Transverse colon (tissue), 4 donors: ENCODE results near the gene PTPRN2.
"Not testable (repeated sequence)": the region's sequence is repeated elsewhere in the genome, so short reads cannot be mapped to it uniquely, and the experiment has no call there.

Experiments used
- EP300 ChIP-seq: sonication (generic); formaldehyde crosslinking; IDR thresholded peaks from one replicate; pipeline ENCODE4 v1.6.1; 2017; ENCODE audit warnings: antibody characterized with exemption, low read depth
- POLR2A ChIP-seq: fragments of 450-650 bp; IDR thresholded peaks from one replicate; pipeline ENCODE4 v1.6.1; 2016; ENCODE audit warnings: antibody characterized with exemption, mild to moderate bottlenecking, moderate library complexity
- POLR2AphosphoS5 ChIP-seq, 3 donors: sonication (generic); formaldehyde crosslinking; IDR thresholded peaks; one replicate each; pipeline ENCODE4 v1.6.1; 2016; ENCODE audit warnings: antibody characterized with exemption in 3 of 3
- TF ChIP-seq, protein P1 (sequence below), 5 experiments: fragments of 200-600 bp in 3 of 5; fragments of 450-650 bp in 2 of 5; sonication (generic) in 3 of 5; IDR thresholded peaks; 1 replicate in 2 of 5; 2 replicates in 3 of 5; pipeline ENCODE4 v1.5.1; 2016 to 2017; ENCODE audit warnings: antibody characterized with exemption in 5 of 5, inconsistent platforms in 3 of 5, mild to moderate bottlenecking in 2 of 5, moderate library complexity in 1 of 5

- TF ChIP-seq, protein P1, sequence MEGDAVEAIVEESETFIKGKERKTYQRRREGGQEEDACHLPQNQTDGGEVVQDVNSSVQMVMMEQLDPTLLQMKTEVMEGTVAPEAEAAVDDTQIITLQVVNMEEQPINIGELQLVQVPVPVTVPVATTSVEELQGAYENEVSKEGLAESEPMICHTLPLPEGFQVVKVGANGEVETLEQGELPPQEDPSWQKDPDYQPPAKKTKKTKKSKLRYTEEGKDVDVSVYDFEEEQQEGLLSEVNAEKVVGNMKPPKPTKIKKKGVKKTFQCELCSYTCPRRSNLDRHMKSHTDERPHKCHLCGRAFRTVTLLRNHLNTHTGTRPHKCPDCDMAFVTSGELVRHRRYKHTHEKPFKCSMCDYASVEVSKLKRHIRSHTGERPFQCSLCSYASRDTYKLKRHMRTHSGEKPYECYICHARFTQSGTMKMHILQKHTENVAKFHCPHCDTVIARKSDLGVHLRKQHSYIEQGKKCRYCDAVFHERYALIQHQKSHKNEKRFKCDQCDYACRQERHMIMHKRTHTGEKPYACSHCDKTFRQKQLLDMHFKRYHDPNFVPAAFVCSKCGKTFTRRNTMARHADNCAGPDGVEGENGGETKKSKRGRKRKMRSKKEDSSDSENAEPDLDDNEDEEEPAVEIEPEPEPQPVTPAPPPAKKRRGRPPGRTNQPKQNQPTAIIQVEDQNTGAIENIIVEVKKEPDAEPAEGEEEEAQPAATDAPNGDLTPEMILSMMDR (IDR thresholded peaks at IDR 0.05): not testable (repeated sequence)
- TF ChIP-seq EP300 (peak; percentile 69), POLR2AphosphoS5 (IDR thresholded peaks at IDR 0.05) (peak in 1 of 3 donors; percentile 66)
- not testable (repeated sequence) for TF ChIP-seq POLR2A
Observed at GRCh38 chr7:158508321-158508720, 79.3 kb downstream of the PTPRN2 start.
